Fibroblast of skin of left quadriceps (primary cell): ENCODE data around the gene PBX2.
A peak's percentile ranks its signal among the peaks of the same experiment; 100 is the strongest.
"Not testable (repeated sequence)": the region's sequence is repeated elsewhere in the genome, so short reads cannot be mapped to it uniquely, and the experiment has no call there.

Experiments used
- DNase-seq, 2 experiments: peaks; one replicate each; pipeline ENCODE4 v3.0.0-alpha.2; 2013; ENCODE audit warnings: low read depth in 2 of 2

The PBX2 gene

DNA sequence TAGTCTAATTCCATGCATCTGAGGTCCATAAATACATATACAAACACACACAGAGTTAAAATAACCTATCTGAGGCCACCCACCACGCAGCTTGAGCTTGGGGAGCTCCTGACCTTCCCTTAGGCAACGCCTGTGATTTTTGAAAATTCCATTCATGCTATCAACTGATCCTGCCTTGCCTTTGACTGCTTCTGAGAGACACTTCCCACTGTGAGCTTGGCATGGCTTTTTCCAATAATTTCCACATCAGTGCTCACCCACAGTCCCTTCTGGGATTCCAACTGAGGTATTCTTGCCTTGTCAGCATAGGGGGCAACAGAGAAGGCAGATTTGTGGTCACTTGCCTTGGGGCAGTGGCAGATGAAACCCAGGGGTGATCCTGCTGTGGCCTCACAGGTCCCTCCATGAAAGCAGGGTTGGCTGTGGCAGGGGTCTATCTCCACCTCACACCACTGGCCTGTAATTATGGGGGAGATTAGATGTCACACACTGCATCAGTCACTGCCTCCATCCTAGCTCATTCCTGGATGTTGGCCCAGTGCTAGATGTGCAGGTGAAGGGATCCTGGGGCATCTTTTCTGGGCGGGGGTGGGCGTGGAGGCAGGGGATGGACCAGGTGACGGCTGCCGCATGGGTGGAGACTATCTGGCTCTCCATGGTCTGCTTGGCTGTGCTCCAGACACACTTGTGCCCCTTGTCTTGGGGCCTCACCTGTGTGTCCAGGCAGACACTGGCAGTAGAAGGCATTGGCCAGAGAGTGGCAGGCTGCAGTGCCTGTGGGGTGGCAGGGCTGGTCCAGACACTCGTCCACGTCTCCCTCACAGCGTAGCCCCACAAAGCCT, 13.6 kb upstream of the PBX2 start:
- no peak for DNase-seq

DNA sequence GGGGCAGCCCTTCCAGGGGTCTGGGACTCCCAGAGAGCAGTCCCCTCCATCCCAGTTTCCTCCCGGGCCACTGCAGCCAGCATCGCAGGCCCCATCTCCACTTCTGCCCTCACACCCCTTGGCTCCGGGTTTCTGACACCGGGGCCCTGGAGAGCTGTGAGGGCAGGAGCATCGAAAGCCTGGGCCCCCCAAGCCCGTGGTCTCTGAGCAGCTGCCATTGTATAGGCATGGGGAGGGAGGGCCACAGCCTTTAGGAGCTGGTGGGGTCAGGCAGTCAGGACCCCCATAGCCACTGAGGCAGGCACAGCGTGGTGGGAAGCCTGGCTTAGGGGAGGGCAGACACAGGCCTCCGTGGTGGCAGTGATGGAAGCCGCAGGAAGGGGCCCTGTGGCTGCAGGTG, 12.2 kb upstream of the PBX2 start:
- no peak for DNase-seq

GRCh38 chr6:32200711-32201475, 10.9 kb upstream of the PBX2 start:
- DNase-seq = no peak

DNA sequence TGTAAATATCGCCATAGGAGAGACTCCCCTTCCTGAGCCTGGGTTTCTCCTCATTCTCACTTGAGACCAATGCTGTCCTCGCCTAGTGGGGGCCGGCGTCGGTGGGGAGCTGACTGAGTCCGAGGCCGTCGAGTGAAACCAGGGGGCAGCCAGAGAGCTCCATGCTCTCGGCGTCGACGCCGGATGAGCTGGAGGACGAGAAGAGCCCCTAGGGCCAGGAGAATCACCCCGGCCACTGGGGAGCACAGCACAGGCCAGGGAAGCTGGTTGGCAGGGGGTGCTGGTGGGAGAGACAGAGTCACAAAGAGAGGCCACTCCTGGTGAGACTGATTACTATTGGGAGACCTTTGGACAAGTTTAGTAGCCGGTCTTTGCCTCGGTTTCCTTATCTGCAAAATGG, 8.9 kb upstream of the PBX2 start:
- no peak for DNase-seq

GRCh38 chr6:32198345-32198696, 8.3 kb upstream of the PBX2 start:
- no peak for DNase-seq

DNA sequence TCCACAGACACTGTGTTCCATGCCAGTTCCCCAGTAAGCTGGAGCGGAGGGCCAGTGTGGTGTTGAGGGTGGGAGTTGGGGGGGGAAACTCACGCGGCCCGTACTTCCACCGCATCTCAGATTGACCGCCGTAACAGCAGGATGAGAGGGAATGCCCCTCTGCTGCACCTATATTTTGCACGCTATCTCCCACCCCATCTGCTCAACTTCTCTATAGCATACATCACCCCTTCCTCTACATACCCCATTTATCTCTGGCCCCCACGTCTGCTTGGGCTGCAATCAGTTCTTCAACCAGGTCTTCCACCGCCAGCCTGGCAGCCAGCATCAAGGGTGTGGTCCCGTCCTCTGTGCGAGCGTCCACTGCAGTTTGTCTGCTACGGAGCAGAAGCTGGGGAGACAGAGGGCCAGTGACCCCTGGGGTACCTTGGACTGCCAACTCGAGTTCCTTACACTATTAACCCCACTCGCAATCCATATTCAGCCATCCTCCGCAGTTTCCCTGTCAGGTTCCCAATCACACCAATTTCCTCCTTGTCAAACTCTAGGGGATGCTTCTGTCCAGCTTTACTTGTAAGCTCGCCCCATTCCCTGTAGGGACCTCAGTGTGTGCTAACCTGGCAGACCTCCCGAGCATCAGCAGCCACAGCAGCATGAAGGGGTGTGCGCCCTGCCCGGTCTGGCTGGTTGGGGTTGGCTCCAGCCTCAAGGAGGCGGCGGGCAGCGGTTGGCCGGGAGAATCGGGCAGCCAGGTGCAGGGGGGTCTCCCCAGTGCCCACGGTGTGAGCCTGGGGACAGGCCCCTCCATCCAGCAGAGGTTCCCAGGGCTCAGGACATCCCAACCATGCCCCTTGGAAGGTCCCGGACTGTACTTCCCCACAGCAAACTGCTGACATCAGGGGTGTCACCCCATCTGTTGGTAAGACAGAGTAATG, 6.9 kb upstream of the PBX2 start:
- DNase-seq = no peak

DNA sequence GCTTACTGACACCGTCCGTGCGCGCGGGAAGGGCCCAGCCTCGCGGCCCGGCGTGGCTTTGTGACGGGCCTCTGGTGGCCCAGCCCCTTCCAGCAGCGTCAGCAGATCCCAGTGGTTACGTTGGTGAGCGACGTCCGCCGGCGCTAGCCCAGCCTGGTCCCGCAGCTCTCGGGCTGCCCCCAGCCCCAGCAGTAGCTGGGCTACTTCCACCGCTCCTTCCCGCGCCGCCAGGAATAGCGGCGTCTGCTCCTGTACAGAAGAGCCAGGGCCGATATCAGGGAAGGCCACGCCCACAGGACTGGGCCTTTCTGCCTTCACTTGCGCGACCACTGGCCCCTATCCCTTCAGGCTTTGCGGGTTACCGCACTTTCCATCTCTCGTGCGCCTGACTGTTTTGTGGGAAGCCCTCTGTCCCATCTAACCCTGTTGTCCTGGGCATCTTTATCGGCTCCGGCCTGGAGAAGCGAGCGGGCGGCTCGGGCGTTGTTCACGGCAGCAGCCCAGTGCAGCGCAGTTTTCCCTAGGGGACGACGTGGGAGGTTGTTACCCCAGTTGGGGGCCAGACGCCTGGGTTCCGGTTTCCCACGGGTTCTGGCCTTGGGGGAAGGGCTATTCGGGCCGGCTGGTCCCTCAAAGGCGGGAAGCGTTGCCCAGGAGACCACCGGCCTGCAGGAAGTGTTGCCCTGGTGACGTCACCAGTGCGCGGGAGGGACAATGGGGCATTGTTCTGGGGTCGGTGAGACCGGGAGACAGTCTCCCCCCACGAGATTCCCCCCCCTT, 6.1 kb upstream of the PBX2 start:
- DNase-seq = peak; percentile 53 to 59

- DNase-seq = peak; percentile 99
These were observed 5.6 kb upstream of the PBX2 start for GRCh38 chr6:32195652-32195901.

DNA sequence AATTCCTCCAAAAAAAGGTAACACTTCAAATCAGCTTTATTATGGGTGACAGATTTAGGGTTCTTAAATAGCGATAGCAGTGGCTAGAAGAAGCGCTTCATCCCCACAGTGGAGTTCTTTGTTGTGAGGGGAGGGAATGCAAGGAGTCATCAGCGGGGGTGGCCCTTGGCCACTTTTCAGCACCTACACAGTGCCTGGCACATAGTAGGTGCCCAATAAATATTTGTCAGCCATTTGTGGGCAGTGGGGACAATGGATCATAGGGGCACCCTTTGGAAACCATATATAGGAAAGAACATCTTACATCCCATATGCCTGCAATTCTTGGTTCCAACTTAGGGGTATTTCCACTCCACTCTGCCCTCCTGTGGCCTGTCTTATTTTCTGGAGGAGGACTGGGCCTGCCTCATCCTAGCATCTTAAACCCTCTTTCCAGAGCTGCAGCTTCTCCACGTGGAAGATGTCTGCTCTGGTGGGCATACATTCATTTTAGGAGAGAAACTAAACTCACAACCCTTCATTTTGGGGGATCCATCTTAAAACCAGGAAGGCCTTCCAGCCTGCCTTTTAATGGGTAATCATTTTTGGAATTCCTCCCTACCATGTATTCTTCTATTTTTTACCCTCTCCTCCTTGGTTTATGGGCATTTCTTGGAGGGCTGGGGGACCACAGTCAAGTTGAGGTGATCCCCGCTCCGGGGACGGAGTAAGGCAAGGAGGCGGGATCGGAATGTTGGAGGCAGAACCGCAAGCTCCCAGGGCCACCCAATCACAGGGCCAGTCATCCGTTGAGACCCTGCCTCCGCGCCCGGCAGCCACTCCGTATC, 5.0 kb upstream of the PBX2 start:
- peak in 1 of 2 experiments; percentile 26 for DNase-seq

DNA sequence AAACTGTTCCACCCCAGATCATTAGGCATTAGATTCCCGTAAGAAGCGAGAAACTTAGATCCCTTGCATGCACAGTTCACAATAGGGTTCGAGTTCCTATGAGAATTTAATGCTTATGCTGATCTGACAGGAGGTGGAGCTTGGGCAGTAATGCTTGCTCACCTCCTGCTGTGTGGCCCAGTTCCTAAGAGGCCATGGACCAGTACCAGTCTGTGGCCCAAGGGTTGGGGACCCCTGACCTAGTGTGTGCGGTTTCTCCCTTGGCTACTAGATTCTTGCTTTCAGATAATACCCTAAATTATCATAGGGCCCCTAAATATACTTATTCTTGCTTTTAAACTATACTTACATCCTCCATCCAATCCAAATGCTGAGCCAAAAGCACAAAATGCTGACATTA, 4.4 kb upstream of the PBX2 start:
- no peak for DNase-seq

DNA sequence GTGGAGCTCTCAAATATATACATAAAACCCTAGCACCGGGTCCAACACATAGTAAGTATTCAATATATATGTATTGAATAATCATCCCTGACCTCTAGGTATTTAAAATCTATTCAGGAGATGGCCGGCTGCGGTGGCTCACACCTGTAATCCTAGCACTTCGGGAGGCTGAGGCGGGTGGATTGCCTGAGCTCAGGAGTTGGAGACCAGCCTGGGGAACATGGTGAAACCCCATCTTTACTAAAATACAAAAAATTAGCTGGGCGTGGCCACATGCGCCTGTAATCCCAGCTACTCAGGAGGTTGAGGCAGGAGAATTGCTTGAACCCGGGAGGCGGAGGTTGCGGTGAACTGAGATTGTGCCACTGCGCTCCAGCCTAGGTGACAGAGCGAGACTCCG, 3.1 kb upstream of the PBX2 start:
- not testable (repeated sequence) for DNase-seq

GRCh38 chr6:32192608-32193039, 2.6 kb upstream of the PBX2 start, which contains the start of gene GPSM3:
GPSM3 (minus strand) TSS chr6:32192643; CDS start chr6:32192513, 130 bp downstream.
- DNase-seq = peak; percentile 36 to 37

DNA sequence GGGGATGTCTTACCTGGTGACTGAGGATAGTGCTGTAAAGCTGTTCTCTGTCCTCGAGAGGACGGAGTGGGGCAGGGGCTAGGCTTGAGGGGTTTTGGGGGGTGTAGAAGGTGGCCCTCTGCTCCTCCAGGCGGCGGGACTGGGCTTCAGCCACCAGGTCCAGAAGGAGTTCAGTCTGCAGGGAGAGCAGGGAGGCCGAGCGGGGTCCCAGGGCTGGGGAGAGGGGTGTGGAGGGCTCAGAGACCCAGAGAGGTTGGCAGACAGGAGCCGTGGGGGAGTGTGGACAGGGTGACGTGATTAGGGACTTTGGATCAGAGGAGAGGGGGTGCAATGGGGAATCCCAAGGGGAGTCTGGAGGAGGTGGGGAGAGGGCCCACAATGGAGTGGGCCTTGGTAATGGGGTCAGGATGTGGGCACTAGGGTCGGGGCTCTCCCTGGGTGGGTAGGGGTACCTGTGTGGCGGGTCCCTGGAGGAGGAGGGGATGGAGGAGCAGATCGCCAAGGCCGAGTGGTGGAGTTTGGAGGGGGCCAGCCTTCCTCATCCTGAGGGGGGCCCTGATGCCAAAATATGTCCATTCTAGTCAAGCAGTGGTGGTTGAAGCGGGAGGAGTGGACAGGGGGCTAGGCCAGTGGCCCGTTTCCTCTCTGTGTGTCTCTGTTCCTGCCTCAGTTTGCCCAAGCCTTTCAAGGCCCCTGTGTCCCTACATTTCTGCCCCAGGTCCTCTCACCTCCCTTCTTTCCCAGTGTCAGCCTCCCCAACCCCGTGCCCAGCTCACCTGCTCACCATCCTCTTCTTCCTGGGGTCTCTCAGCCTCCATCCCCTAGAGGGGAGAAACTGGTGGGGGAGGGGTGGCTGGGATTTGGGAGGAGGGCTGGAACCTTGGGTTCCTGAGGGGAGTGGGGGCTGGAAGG, 1.9 kb upstream of the PBX2 start:
- DNase-seq = no peak

GRCh38 chr6:32190911-32191677, 1.1 kb upstream of the PBX2 start:
- DNase-seq = no peak

DNA sequence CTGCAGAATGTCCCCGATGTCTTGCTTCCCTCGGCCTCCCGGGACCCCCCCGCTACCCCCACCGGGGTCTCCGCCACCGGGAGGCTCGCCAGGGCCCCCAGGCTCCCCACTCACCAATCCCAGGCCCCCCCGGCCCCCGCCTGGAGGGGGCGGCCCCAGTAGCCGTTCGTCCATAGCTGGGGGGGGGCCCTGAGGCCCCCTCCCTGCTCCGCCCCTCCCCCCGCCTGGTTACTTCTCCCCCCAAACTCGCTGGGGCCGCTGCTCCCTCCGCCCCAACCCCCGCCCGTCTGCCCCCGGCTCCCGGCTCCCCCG, 304 bp downstream of the PBX2 start:
- DNase-seq = no peak

GRCh38 chr6:32189069-32189741, 797 bp downstream of the PBX2 start:
- DNase-seq = no peak

DNA sequence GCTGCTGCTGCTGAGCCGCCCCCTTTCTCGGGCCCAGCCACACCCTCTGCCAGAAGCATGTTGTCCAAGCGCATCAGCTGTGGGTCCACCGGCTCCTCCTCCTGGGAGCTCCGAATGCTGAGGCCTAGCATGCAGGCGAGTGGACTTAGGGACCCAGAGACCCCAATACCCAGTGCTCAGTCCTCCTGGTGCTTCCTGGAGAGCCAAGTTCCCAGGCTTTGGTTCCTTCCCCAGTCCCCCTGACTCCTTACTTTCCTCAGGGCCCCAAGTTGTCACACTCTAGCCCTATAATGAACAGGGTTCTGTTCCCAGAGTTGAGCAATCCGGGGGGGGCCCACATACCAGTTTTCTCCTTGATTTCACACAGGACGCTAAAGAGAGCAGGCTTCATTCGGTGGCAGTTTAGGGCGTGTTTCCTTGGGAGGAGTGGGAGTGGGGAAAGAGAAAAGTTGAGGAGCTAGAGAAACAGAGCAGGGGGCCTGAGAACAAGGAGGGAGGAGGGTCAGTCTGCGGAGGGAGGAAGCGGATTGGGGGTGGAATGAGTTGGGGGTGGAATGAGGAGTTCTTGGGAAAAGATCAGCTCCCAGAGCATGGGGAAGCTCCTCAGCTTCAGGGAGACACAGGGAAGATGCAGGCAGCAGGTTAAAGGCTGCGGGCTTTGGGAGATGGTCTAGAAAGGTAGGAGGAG, 1.5 kb downstream of the PBX2 start:
- DNase-seq = no peak
